Type B pancreatic cell (in vitro differentiated cells): ENCODE measurements around the gene ZNF519. TPM values are rescaled to one million over a fixed set of nuclear protein-coding genes. Genes with fewer than 3 reads are reported as not detected.

Experiments used
- DNase-seq: peaks from one replicate; pipeline ENCODE4 v3.0.0; 2021; ENCODE audit warnings: mixed read lengths; ENCODE audit not compliant: unreplicated experiment; ENCODE audit errors: extremely low spot score
- H3K27ac Mint-ChIP-seq: 2 replicates; pipeline ENCODE4 v1.8.0; 2021; ENCODE audit warnings: mild to moderate bottlenecking, mixed read lengths
- H3K27me3 Mint-ChIP-seq: 2 replicates; pipeline ENCODE4 v1.8.0; 2021; ENCODE audit warnings: mixed read lengths
- H3K36me3 Mint-ChIP-seq: 2 replicates; pipeline ENCODE4 v1.8.0; 2021; ENCODE audit warnings: mixed read lengths
- H3K4me1 Mint-ChIP-seq: one replicate; pipeline ENCODE4 v1.8.0; 2021; ENCODE audit warnings: mixed read lengths; ENCODE audit not compliant: unreplicated experiment
- H3K4me3 Mint-ChIP-seq: 2 replicates; pipeline ENCODE4 v1.8.0; 2021; ENCODE audit warnings: mild to moderate bottlenecking, mixed read lengths
- H3K9me3 Mint-ChIP-seq: 2 replicates; pipeline ENCODE4 v1.8.0; 2021; ENCODE audit warnings: mixed read lengths
- CTCF ChIP-seq: fragments of 200-600 bp; sonication (generic); conservative IDR thresholded peaks from 2 replicates; pipeline ENCODE4 v1.5.0; 2021; ENCODE audit warnings: antibody characterized with exemption, mild to moderate bottlenecking
- total RNA-seq: library from RNA; stranded (reverse); gene quantifications from 2 replicates; pipeline ENCODE4 v1.2.1, GENCODE V29; 2021; ENCODE audit warnings: low replicate concordance

ZNF519 gene
- total RNA-seq, 1 donor from 2014 or later, result 31.4 TPM

GRCh38 chr18:14104201-14104600 lies 28.0 kb downstream of the ZNF519 start:
- no peak for TF ChIP-seq CTCF
- H3K36me3 Mint-ChIP-seq, result peaks cover 41% of the 10 kb centered on the region
- H3K27me3 Mint-ChIP-seq, result no peaks in the 10 kb centered on the region
- H3K4me3 Mint-ChIP-seq, result no peak overlapping the region
- H3K27ac Mint-ChIP-seq, result no peak overlapping the region
- H3K9me3 Mint-ChIP-seq, result peaks cover 5% of the 10 kb centered on the region
- no peaks in the 10 kb centered on the region for H3K4me1 Mint-ChIP-seq
- DNase-seq, result no peak

DNA sequence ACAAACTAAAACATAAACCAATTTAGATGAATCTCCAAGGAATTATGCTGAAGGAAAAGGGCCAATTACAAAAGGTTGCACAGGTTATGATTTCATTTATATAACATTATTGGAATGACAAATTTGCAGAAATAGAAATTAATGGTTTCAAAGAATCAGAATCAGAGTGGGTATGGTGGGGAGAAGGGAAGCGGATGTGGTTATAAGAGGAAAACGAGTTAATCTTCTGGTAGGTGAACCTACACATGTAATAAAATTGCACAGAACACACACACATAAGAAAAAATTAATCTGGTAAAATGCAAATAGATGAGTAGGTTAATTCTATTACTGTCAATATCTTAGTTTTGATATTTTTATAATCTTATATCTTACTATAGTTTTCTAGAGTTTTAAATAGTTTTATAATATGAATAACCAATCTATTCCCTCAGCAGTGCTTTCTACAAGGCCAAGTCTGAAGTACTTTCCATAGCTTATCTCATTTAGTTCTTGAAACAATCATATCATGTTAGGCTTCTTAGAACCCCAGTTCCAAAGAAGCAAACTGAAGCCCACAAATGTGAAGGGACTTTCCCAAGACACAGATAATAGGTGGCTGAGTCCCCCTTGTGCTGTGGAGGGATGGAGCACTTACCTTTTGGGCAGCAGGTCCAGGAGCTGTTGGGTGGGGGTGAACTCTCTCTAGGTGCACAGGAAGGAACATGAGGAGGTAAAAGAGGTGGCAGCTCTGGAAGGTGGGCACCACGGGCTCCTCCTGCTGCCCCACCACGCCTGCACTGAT lies 31.5 kb downstream of the ZNF519 start:
- no peak for DNase-seq
- no peak for TF ChIP-seq CTCF
- H3K4me3 Mint-ChIP-seq, result no peak overlapping the region
- no peak overlapping the region for H3K27ac Mint-ChIP-seq
- peaks cover 5% of the 10 kb centered on the region for H3K9me3 Mint-ChIP-seq
- peaks cover 43% of the 10 kb centered on the region for H3K36me3 Mint-ChIP-seq
- no peaks in the 10 kb centered on the region for H3K4me1 Mint-ChIP-seq
- no peaks in the 10 kb centered on the region for H3K27me3 Mint-ChIP-seq

DNA sequence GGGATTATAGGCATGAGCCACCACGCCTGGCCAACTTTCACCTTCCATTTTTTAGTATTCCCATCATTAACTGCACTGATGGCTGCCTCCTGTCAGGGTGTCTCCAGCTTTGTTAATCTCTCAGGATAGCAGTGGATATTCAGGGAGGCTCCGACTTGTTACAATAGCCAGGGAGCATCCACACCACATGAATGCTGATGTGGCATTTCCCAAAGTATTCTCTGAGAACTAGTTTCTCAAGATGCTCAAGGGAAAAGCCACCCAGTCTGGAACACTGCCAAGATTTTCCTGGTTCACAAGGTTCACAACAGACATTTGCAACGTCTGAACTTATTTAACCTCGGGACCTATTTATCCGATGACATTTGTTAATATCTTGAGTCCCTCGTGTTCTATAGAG lies 33.8 kb downstream of the ZNF519 start:
- H3K36me3 Mint-ChIP-seq, result peaks cover 28% of the 10 kb centered on the region
- no peak overlapping the region for H3K27ac Mint-ChIP-seq
- no peak overlapping the region for H3K4me3 Mint-ChIP-seq
- H3K27me3 Mint-ChIP-seq, result no peaks in the 10 kb centered on the region
- no peaks in the 10 kb centered on the region for H3K4me1 Mint-ChIP-seq
- no peak for DNase-seq
- TF ChIP-seq CTCF, result no peak
- no peaks in the 10 kb centered on the region for H3K9me3 Mint-ChIP-seq

DNA sequence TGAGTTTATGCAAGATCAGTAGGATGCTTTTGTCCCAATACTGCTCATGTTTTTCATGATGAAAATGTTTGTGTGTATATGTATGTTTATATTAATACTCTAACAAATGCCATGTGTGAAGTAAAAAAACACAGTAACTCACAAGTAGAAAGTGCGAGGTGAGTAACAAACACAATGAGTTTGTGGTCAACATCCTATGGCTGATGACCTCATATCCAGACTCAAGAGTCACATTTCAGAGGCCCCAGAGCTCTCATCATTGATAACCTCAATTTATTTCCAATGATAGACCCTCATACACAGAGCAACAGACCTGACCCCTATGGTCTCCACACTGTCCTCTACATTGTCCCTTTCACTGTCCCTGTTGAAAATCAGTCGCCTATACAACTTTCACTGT lies 34.5 kb downstream of the ZNF519 start:
- Mint-ChIP-seq H3K27ac (no peak overlapping the region), H3K4me1 (no peaks in the 10 kb centered on the region), H3K27me3 (no peaks in the 10 kb centered on the region), H3K36me3 (peaks cover 28% of the 10 kb centered on the region), H3K4me3 (no peak overlapping the region), H3K9me3 (no peaks in the 10 kb centered on the region)
- DNase-seq, result no peak
- TF ChIP-seq CTCF, result no peak

DNA sequence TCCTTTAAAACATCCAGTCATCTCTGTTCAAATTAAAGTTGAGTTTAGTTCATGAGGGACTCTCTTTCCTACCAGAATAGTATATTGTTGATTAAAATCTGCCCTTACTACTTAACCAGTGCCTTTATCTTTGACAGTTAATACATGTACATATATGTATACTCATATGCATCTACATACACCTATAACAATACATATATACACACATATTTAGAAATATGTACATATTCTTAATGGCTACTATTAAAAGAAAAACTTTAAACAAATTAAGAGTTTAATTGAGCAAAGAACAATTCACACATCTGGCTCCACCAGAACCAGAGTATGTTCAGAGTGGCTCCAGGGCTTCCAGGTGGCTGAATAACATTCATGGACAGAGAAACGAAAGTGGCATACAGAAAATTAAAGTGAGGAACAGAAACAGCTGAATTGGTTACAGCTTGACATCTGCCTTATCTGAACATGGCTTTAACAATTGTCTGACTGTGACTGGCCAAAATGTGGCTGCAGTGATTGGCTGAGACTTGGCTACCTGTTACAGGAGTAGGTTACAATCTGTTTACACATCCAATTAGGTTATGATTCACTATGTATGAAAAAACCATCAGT lies 38.8 kb downstream of the ZNF519 start:
- no peaks in the 10 kb centered on the region for H3K27me3 Mint-ChIP-seq
- DNase-seq, result no peak
- H3K36me3 Mint-ChIP-seq, result peaks cover 12% of the 10 kb centered on the region
- no peaks in the 10 kb centered on the region for H3K9me3 Mint-ChIP-seq
- no peak overlapping the region for H3K27ac Mint-ChIP-seq
- H3K4me3 Mint-ChIP-seq, result no peak overlapping the region
- TF ChIP-seq CTCF, result no peak
- H3K4me1 Mint-ChIP-seq, result no peaks in the 10 kb centered on the region
